Hepatocyte (in vitro differentiated cells): ENCODE data around the gene BCL2L1.

Experiments used
- EZH2 ChIP-seq: fragments of 200-600 bp; sonication (generic); IDR thresholded peaks from 2 replicates; pipeline ENCODE4 v1.6.1; 2016; ENCODE audit warnings: antibody characterized with exemption, mild to moderate bottlenecking, borderline replicate concordance
- TF ChIP-seq, protein P1 (sequence below): fragments of 200-600 bp; sonication (generic); IDR thresholded peaks from 2 replicates; pipeline ENCODE4 v1.5.1; 2016; ENCODE audit warnings: antibody characterized with exemption, mild to moderate bottlenecking; ENCODE audit not compliant: poor library complexity

GRCh38 chr20:31675828-31676608 lies 46.6 kb downstream of the BCL2L1 start:
- TF ChIP-seq, protein P1, sequence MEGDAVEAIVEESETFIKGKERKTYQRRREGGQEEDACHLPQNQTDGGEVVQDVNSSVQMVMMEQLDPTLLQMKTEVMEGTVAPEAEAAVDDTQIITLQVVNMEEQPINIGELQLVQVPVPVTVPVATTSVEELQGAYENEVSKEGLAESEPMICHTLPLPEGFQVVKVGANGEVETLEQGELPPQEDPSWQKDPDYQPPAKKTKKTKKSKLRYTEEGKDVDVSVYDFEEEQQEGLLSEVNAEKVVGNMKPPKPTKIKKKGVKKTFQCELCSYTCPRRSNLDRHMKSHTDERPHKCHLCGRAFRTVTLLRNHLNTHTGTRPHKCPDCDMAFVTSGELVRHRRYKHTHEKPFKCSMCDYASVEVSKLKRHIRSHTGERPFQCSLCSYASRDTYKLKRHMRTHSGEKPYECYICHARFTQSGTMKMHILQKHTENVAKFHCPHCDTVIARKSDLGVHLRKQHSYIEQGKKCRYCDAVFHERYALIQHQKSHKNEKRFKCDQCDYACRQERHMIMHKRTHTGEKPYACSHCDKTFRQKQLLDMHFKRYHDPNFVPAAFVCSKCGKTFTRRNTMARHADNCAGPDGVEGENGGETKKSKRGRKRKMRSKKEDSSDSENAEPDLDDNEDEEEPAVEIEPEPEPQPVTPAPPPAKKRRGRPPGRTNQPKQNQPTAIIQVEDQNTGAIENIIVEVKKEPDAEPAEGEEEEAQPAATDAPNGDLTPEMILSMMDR: no peak
- no peak for TF ChIP-seq EZH2
